ENCODE data around the gene AHI1. TPM values are rescaled to one million over a fixed set of nuclear protein-coding genes. Genes with fewer than 3 reads are reported as not detected.

AHI1 gene
- total RNA-seq, 2 donors from 2014 or later: 18.0 to 37.9 TPM

DNA sequence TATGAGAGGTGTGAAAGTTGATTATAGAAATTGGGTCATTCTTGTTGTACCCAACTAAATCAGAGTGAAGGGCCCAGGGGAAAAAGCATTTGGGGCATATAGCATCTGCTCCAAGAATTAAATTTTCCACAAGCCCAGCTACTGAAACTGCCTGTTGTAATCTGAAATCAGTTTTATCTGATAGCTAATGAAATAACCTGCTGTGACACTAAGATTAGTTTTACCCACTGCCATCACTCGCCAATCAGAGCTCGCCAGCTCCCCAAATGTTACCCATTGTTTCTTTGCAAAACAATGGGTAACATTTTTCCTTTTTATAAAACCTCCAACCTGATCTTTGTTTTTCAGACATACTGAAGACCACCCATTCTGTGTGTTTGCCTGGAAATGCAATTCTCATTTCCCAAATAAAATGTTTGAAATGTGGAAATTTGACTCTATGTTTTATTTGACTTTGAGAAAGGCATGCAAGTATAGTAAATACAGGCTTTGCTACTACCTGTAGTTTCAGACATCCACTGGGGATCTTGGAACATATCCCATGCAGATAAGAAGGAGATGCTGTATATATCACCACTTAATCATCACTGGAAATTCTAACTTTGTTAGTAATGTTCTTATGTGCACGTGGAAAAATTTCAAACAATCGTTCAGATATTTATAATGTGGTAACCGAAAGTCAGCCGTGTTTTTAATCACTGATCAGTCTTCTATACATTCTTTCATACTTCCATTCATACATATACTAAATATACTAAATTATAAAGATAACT, 6.3 kb upstream of the AHI1 start:
- H3K27me3 ChIP-seq (replicated peaks; ENCODE audit: insufficient read depth): no peaks in the 10 kb centered on the region
- intact Hi-C loops (cut with DNase I): no loop called here
- no peaks in the 10 kb centered on the region for H3K36me3 ChIP-seq
- TF ChIP-seq POLR2A (IDR thresholded peaks at IDR 0.05): no peak
- H3K4me1 ChIP-seq (replicated peaks): no peaks in the 10 kb centered on the region
- 81% methylated on average over 6 of the region's 6 CpGs for WGBS
- no peak overlapping the region for H3K4me3 ChIP-seq
- no peaks in the 10 kb centered on the region for H3K9me3 ChIP-seq
- DNase-seq (ENCODE audit: low spot score): no peak
- no peak overlapping the region for H3K27ac ChIP-seq

GRCh38 chr6:135499441-135500340, 2.2 kb upstream of the AHI1 start:
- H3K4me3 ChIP-seq: no peak overlapping the region
- no peaks in the 10 kb centered on the region for H3K27me3 ChIP-seq (replicated peaks; ENCODE audit: insufficient read depth)
- 87% methylated on average over 5 of the region's 5 CpGs for WGBS
- no peak for TF ChIP-seq POLR2A (IDR thresholded peaks at IDR 0.05)
- TF ChIP-seq, protein P1, sequence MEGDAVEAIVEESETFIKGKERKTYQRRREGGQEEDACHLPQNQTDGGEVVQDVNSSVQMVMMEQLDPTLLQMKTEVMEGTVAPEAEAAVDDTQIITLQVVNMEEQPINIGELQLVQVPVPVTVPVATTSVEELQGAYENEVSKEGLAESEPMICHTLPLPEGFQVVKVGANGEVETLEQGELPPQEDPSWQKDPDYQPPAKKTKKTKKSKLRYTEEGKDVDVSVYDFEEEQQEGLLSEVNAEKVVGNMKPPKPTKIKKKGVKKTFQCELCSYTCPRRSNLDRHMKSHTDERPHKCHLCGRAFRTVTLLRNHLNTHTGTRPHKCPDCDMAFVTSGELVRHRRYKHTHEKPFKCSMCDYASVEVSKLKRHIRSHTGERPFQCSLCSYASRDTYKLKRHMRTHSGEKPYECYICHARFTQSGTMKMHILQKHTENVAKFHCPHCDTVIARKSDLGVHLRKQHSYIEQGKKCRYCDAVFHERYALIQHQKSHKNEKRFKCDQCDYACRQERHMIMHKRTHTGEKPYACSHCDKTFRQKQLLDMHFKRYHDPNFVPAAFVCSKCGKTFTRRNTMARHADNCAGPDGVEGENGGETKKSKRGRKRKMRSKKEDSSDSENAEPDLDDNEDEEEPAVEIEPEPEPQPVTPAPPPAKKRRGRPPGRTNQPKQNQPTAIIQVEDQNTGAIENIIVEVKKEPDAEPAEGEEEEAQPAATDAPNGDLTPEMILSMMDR (IDR thresholded peaks at IDR 0.05): no peak
- TF ChIP-seq POLR2AphosphoS5 (IDR thresholded peaks at IDR 0.05): no peak
- H3K36me3 ChIP-seq: no peaks in the 10 kb centered on the region
- no peaks in the 10 kb centered on the region for H3K4me1 ChIP-seq (replicated peaks)
- DNase-seq (ENCODE audit: low spot score): no peak
- H3K27ac ChIP-seq: no peak overlapping the region
- intact Hi-C loops (cut with DNase I): no loop called here
- H3K9me3 ChIP-seq: no peaks in the 10 kb centered on the region

DNA sequence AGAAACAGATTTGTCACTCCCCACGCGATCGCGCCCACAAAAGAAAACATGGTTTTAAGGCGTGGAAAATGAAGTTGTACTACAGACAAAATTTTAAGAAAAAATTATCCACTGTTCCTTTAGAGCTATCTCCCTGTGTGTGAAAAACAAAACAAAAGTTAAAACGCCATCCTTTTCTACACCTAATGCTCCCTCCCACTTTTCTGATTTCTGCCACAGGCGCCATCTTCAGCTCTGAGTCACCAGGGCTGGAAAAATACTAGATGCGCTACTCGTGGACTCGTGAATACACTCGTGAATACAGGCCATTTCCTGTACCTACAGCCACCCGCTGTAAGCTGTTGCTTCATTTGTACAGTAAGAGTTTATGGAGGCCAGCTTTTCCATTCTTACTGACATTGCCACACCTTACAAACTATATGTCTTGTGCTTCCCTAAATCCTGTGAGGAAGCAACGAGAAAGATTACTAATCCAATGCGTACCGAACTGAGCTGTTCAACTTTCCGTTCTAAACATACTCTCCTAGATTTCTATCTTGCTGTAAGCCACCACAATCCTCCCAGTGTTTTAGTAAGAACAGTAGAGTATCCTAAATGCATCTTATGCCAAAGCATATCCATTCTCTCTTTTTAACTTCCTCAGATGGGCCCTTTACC, 773 bp upstream of the AHI1 start:
- no peaks in the 10 kb centered on the region for H3K36me3 ChIP-seq
- no peaks in the 10 kb centered on the region for H3K9me3 ChIP-seq
- peak overlapping the region; percentile 79 to 84 for H3K4me3 ChIP-seq
- intact Hi-C loops (cut with DNase I): loop anchor here (1.0 kb wide), 1 partner anchor 791 kb away; the partner anchor contains the start of gene BCLAF1
- no peaks in the 10 kb centered on the region for H3K27me3 ChIP-seq (replicated peaks; ENCODE audit: insufficient read depth)
- under 1% methylated on average over 16 of the region's 16 CpGs for WGBS
- DNase-seq (ENCODE audit: low spot score): peak; percentile 70
- TF ChIP-seq POLR2AphosphoS5 (IDR thresholded peaks at IDR 0.05) (peak; percentile 90), POLR2A (IDR thresholded peaks at IDR 0.05) (peak; percentile 60)
- TF ChIP-seq, protein P1 (IDR thresholded peaks at IDR 0.05): no peak
- H3K27ac ChIP-seq: peak overlapping the region; percentile 99
- no peaks in the 10 kb centered on the region for H3K4me1 ChIP-seq (replicated peaks)

GRCh38 chr6:135496800-135497411, 634 bp downstream of the AHI1 start:
- Histone ChIP-seq H3K36me3 (no peaks in the 10 kb centered on the region), H3K27ac (peak overlapping the region; percentile 99), H3K9me3 (no peaks in the 10 kb centered on the region), H3K4me1 (replicated peaks) (no peaks in the 10 kb centered on the region), H3K27me3 (replicated peaks; ENCODE audit: insufficient read depth) (no peaks in the 10 kb centered on the region), H3K4me3 (peak overlapping the region; percentile 79 to 84)
- WGBS: 2% methylated on average over 9 of the region's 9 CpGs
- intact Hi-C loops (cut with DNase I): no loop called here
- DNase-seq (ENCODE audit: low spot score): no peak
- TF ChIP-seq POLR2A (IDR thresholded peaks at IDR 0.05): no peak
- TF ChIP-seq POLR2AphosphoS5 (IDR thresholded peaks at IDR 0.05): no peak
- TF ChIP-seq, protein P1 (IDR thresholded peaks at IDR 0.05): no peak
